Limb (tissue), 2 donors: ENCODE measurements around the gene FMNL3.
A peak's percentile ranks its signal among the peaks of the same experiment; 100 is the strongest.
"Not testable (repeated sequence)": the region's sequence is repeated elsewhere in the genome, so short reads cannot be mapped to it uniquely, and the experiment has no call there.

Experiments used
- DNase-seq, 2 donors: peaks; one replicate each; pipeline ENCODE4 v3.0.0-alpha.2; 2016; ENCODE audit errors: extremely low spot score in 2 of 2

FMNL3 gene, protein sequence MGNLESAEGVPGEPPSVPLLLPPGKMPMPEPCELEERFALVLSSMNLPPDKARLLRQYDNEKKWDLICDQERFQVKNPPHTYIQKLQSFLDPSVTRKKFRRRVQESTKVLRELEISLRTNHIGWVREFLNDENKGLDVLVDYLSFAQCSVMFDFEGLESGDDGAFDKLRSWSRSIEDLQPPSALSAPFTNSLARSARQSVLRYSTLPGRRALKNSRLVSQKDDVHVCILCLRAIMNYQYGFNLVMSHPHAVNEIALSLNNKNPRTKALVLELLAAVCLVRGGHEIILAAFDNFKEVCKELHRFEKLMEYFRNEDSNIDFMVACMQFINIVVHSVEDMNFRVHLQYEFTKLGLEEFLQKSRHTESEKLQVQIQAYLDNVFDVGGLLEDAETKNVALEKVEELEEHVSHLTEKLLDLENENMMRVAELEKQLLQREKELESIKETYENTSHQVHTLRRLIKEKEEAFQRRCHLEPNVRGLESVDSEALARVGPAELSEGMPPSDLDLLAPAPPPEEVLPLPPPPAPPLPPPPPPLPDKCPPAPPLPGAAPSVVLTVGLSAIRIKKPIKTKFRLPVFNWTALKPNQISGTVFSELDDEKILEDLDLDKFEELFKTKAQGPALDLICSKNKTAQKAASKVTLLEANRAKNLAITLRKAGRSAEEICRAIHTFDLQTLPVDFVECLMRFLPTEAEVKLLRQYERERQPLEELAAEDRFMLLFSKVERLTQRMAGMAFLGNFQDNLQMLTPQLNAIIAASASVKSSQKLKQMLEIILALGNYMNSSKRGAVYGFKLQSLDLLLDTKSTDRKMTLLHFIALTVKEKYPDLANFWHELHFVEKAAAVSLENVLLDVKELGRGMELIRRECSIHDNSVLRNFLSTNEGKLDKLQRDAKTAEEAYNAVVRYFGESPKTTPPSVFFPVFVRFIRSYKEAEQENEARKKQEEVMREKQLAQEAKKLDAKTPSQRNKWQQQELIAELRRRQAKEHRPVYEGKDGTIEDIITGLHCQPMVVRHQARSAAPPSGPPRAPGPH

DNA sequence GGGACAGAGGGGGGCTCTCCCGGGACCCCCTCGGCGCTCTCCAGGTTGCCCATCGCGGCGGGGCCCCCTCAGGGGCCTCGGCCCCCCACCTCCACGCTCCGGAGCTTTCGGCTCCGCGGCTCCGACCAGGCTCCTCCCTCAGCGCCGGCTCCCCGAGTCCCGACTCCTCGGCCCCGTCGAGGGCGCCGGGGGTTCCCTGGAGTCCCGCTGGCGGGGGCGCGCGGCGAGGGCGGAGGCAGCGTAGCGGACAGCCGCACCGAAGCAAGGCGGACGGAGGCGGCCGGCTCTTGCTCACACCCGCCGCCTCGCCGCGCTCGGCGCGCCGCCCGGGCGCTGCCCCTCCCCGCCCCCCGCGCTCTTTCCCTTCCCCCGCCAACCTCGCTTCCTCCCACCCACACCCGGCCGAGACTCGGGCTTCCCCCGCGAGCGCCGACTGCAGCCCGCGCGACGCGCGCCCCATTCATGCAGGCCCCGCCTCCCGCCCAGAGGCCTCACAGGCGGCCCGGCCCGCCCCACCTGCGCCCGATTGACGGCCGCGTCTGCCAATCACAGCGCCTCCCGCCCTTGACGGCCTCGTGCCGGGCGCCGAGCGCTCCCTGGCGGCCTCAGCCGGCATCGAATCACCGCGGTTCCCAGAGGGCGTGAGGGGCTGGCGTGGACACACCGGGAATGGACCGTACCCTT is at the start of gene FMNL3:
Gene FMNL3 (minus strand): TSS at position 278 of the 684 bp plus-strand sequence. CDS start 225 bp downstream, at position 53.
- DNase-seq = peak; percentile 96 to 99

DNA sequence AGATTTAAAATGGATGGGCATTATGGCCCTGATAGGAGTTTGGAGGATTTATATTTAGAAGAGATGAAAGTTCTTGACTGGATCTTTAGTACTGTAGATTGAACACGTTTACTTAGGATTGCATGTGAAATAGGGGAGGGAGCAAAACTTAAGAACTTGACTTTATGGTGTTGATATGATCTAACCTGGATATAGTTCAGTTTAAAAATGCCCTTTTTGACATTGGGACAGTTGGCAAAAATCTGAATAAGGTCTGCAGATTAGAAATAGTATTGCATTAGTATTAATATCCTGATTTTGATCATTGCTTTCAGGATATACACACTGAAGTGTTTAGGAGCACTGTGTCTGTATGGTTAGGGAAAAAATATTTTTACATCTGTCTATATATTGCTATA is 43.8 kb upstream of the FMNL3 start:
- no peak for DNase-seq

DNA sequence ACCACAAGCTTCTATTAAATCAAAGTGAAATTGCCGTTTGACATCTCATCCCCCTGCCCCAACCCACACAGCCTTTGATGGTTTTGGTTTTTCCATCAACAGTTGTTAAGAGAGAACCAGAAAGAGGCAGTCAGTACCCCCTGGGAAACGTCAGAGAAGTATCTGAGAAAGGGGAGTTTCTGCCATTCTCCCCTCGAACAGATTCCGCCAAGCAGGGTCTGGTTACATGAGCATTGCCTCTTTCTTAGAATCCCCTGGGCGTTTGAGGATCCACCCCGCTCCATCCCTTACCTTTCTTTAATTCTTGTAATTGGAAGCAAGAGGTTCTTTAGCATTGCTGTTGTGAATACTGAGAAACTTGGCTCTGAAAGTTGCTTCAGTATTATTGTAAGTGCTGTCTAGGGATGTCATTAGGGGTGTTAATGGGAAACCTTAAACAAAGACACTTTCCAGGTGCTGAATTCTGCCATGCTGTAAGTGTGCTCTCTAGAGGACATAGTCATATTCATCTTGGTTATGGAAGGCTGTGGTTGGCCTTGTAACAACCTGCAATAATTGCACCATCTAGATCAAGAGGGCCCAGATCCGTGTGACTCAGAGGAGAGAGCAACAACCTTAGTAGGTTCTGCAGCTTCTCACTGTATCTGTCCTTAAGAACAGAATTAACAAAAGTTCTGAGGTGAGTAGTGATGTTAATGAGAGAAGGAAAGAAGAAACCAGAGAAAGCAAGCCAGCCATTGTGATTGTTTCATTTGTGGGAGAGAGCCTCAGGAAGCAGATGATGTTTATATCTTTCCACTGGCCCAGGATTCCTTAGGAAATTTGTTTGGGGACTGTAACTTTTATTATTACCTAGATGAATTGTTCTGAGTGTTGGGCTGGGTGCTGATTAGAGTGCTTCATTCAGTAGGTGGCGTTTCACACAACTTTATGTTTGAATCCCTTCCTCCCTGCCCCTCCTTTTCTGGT is 43.1 kb upstream of the FMNL3 start:
- DNase-seq = no peak

DNA sequence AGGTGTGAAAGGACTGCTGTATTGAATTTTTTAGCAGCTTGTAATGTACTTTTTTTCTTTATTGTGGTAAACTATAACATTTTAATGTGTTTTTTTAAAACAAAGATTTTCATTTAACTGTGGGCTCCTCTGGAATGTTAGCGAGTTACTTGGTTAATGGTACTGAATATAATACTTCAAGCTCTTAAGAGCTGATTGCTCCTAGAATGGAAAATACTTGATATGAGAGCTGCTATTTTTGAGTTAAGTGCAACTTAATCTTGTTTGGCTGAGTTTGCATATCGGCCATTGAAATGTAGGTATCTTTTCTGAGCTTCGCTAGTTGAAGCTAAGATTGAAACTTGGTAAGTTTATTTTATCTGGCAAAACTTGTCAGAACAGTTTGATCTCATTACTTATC is 41.6 kb upstream of the FMNL3 start:
- no peak for DNase-seq

DNA sequence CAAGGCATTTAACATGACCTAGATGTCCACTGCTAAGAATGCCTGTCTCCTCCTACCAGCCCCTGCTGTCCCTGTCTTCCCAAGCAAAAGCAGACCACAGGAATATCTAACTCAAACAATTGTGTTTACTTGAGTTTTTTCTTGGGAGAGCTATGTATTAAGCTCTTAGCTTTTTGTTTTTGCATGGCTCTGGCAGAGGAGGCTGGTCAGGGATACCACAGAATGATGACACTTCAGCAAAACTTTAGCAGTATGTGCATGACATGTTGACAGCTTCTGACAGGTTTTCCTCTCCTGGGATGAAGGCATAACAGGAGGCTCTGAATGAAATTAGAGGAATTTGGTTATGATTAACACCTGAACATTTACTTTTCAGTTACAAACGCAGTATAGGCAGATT is 41.1 kb upstream of the FMNL3 start:
- no peak for DNase-seq

DNA sequence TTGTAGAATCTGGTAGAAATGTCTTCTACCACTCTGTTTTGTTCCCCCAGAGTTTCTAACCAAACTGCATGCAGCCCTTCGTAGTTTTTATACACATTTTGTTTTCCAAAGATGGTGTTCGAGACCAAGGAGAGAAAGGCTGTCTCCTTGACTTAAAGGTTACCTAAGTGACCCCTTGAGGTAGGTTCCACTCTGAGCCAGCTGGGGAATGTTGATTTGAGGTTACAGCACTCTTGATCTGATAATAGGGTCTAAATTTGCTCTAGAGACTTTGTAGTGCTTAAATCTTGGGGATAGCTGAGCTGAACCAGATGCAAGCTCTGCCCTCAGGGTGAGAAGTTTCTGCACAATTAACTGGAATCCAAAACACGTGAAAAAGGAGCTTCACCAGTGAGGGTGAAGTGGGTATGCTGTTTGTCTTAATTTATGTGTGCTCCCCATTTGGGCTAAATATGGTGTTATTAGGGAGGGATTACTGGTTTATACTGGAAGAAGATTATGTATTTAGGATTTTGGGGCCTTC is 37.2 kb upstream of the FMNL3 start:
- DNase-seq = no peak

DNA sequence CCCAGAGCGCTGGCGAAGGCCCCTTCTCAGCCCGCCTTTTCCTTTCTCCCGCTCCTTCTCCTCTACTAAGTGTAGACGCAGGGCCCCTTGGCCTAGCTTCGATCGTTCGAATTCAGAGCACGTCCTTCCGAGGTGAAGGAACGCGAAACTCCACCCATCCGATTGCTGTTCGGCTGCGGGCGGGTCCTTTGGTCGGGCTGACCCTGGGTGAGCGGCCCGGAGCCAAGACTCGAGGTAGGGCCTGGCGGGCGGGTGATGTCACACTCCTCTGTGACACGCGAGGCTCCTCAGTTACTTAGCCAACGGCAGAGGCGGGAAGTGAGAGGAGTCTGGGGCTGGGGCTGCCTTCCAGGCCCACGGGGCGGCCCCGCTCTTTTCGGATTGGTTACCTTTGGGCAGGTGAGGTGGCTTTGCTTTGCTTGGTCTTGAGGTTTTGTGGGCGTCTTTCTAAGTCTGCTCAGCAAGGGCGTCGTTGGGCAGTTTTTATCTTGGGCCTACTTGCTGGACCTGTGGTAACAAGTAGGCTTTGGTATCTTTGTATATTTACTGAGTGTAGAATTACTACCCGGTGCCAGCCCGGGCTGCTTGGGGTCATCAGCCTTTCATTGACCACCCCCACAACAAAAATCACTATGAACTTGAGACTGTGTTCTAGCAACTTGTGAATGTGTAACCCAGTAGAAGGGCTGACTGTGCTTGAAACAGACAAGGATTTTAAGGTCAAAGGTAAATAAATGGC is 34.8 kb upstream of the FMNL3 start:
- DNase-seq = peak in 1 of 2 donors; percentile 42

DNA sequence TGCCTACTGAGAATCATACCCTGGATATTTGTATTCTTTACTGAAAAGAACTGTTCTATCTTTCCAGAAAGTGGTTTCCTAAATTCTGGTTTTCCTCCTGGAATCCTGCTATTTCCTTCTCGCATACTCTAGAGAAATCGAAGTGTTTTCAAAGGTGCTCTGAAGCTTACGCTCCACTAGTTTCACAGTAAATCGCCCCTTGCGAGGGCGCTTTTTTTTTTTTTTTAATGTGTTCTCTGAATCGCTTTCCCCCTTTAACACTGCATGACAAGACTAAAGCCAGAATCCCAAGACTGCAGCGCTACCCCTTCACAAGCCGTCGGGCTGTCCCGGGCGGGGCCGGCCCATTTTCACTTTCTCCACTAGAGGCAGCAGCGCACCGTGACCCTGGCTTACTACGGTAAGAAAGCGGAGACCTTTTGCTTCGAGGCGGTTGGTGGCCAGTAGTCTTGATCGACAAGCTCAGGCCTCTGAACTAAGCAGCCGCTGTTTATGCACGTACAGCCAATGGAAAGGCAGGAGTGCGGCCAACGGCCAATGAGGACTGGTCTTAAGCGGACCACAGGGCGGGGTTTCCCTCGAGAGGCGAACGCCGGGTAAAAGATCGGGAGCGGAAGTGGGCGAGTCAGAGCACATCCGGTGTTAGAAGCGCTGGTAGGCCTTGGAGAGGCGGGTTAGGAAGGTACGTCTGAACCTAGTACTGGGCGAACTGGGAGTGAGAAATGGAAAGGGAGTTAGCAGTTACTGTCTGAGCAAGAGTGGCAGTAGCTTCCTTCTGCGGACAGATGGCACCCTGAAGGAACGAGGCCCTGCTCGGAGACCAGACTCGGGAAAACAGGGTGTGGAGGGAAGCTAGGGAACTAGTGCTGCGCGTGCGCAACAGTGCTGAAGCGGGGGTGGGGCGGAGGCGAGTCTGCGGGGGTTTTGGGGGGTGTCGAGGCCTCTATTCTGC is 34.0 kb upstream of the FMNL3 start, which contains the start of gene TMBIM6:
Gene TMBIM6 (plus strand): TSS at position 628 of the 952 bp plus-strand sequence. CDS start 10,937 bp downstream, outside the sequence.
- peak; percentile 97 to 100 for DNase-seq

DNA sequence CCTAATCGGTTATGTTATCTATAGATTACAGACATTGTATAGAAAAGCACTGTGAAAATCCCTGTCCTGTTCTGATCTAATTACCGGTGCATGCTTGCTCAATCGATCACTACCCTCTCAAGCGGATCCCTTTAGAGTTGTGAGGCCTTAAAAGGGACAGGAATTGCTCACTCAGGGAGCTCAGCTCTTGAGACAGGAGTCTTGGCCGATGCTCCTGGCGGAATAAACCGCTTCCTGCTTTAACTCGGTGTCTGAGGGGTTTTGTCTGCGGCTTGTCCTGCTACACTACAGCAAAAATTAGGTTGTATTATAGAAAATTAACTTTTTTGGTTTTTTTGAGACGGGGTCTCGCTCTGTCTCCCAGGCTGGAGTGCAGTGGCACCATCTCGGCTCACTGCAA is 33.1 kb upstream of the FMNL3 start:
- not testable (repeated sequence) for DNase-seq

DNA sequence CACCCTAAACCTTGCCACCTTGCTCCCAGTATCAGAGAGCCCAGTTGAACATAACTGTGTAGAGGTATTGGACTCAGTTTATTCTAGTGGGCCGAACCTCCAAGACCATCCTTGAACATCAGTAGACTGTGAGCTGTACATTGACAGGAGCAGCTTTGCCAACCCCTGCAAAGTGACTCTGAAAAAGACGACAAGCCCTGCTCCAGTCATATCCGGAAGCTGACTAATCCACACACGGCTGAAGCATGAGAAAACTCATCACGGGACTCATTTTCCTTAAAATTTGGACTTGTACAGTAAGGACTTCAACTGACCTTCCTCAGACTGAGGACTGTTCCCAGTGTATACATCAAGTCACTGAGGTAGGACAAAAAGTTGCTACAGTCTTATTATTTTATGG is 31.5 kb upstream of the FMNL3 start:
- not testable (repeated sequence) for DNase-seq

DNA sequence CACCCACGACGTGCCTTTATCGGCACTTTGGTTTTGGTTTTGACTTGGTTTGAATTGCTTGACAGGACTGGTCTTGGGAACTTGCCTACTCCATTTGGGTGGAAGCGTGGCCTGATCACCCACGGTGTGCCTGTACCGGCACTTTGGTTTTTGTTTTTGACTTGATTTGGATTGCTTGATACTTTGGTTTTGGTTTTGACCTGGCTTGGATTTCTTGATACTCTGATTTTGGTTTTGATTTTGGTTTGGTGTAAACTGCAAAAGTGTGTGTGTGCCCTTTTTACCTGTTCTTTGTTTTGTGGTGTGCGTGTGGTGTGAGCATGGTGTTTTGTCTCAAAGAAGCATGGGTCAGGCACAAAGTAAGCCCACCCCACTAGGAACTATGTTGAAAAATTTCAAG is 27.7 kb upstream of the FMNL3 start:
- not testable (repeated sequence) for DNase-seq

DNA sequence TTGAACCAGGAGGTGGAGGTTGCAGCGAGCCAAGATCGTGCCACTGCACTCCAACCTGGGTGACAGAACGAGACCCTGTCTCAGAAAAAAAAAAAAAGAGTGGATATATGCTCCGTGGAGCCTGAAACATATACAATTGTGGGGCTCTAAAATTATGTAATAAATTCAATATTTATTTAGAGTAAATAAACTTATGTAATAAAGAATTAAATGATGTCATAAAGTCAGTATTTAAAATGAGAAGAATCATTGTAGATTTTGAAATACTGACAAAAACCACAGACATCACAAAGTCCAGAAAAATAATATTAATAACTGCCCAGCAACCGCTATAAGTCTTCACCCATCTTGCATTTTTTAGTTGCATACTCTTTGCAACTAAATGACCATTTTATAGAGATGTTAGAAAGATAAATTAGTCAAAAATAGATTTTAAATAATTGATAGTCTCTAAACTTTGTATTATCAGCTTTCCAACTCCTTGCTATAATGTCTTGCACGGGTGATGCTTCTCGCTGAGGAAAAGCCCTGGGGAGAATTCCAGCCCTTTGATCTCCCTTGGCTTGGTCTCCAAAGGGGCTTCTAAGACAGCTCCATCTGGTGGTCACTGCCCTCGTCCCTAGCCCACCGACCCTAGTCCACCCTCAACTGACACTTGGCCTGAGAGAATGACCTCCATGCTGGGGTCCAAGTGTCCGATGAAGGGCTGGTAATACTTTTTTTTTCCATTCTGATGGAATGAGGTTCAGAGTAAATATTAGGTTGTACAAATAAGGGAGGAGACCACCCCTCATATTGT is 26.2 kb upstream of the FMNL3 start:
- DNase-seq = no peak

DNA sequence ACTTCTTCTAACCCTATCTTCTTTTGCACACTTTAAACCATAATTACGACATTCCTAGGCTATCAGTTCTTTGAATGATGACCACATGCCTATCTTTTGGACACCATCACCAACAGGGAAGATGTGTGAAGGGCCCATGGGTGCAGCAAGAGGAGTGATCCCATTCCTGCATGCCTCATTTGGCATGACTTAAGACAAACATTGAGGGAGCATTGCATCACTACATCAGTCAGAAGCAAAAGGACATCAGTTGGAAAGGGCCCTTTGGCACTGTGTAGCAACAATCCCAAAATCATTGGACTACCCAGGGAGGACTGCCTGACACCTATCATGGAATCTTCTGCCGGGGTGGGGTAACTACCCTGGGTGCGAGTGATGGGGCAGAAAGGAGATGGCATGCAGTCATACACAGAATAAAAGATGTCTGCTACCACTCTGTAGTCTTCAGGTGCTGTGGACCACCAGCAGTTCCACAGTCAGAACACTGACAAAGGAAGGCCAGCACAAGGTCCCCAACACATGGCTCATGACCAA is 23.4 kb upstream of the FMNL3 start:
- DNase-seq = no peak

DNA sequence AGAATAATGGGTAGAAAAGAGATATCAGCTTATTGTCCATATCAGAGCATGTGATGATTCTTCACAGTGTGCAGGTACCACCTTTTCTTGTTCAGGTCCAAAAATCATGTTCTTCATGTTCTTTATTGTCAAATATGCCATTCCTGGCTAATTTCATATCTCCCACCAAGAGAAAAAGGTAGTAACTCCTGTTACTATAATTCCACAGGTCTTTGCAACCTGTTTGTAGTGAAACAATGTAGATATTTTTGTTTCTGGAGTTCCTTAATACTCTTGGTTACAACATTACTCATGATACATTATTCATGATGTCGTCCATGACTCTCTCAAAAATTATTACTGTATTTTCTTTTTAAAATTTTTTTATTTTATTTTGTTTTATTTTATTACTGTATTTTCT is 22.8 kb upstream of the FMNL3 start:
- no peak for DNase-seq

DNA sequence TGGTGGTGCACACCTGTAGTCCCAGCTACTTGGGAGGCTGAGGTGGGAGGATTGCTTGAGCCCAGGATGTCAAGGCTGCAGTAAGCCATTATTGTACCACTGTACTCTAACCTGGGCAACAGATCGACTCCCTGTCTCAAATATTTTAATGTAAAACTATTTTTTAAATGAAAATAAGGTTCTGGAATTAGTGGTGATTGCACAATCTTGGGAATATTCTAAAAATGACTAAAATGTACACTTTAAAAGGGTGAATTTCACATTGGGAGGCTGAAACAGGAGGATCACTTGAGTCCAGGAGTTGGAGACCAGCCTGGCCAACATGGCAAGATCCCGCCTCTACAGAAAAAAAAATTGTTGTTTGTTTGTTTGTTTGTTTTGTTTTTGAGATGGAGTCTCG is 21.2 kb upstream of the FMNL3 start:
- no peak for DNase-seq

DNA sequence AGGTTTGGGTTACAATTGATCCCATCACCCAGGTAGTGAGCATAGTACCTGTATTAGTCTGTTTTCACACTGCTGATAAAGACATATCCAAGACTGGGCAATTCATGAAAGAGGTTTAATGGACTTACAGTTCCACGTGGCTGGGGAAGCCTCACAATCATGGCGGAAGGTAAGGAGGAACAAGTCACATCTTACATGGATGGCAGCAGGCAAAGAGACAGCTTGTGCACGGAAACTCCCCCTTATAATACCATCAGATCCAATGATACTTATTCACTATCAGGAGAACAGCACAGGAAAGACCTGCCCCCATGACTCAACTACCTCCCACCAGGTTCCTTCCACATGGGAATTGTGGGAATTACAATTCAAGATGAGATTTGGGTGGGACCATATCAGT is 14.2 kb upstream of the FMNL3 start:
- not testable (repeated sequence) for DNase-seq

DNA sequence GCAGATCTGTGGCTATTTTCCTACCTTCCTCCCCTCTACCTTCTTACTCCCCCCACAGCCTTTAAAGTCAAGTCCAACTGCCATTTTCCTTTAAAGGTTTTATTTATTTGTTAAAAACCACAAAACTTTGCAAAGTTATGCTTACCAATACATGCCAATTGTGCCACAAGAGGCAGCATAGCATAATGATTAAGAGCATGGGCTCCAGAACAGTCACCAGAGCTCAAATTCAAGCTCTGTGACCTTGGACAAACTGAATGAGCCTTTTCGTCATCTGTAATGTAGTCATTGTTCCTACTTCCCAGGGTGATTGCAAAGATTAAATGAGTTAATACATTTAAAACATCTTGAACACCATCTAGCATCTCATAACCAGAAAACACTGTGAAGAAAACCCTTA is 13.0 kb upstream of the FMNL3 start:
- DNase-seq = no peak
